Endodermal cell (in vitro differentiated cells): Measurements from ENCODE around the gene FZD8. TPM values are rescaled to one million over a fixed set of nuclear protein-coding genes. Genes with fewer than 3 reads are reported as not detected.
"Not testable (repeated sequence)": the region's sequence is repeated elsewhere in the genome, so short reads cannot be mapped to it uniquely, and the experiment has no call there.

ENCODE experiments used
- DNase-seq: peaks from one replicate; pipeline ENCODE4 v3.0.0-alpha.2; 2017
- H3K27ac ChIP-seq: 2 replicates; pipeline ENCODE4 v1.5.1; 2013; ENCODE audit warnings: mild to moderate bottlenecking, low read depth, low read length, moderate library complexity
- H3K27me3 ChIP-seq: 2 replicates; pipeline ENCODE4 v1.6.1; 2013; ENCODE audit warnings: mild to moderate bottlenecking, low read length, moderate library complexity; ENCODE audit not compliant: insufficient read depth, control insufficient read depth, poor library complexity, severe bottlenecking
- H3K36me3 ChIP-seq: 2 replicates; pipeline ENCODE4 v1.7.0; 2013; ENCODE audit warnings: mild to moderate bottlenecking, low read length, moderate library complexity; ENCODE audit not compliant: control insufficient read depth, insufficient read depth
- H3K4me1 ChIP-seq: one replicate; pipeline ENCODE4 v1.7.0; 2013; ENCODE audit warnings: low read length; ENCODE audit not compliant: control insufficient read depth, insufficient read depth
- H3K4me3 ChIP-seq: 2 replicates; pipeline ENCODE4 v1.5.1; 2013; ENCODE audit warnings: mild to moderate bottlenecking, low read length, moderate library complexity
- H3K9ac ChIP-seq: 2 replicates; pipeline ENCODE4 v1.6.1; 2013; ENCODE audit warnings: mild to moderate bottlenecking, low read length, moderate library complexity; ENCODE audit not compliant: poor library complexity, severe bottlenecking; ENCODE audit errors: extremely low read depth
- H3K9me3 ChIP-seq: 2 replicates; pipeline ENCODE4 v1.6.1; 2013; ENCODE audit warnings: mild to moderate bottlenecking, low read length, moderate library complexity; ENCODE audit not compliant: control insufficient read depth
- H3K27ac Mint-ChIP-seq: 2 replicates; pipeline ENCODE4 v1.8.0; 2020; ENCODE audit warnings: mixed read lengths
- H3K27me3 Mint-ChIP-seq: 2 replicates; pipeline ENCODE4 v1.8.0; 2021; ENCODE audit warnings: mild to moderate bottlenecking, mixed read lengths; ENCODE audit not compliant: insufficient read depth
- H3K36me3 Mint-ChIP-seq: 2 replicates; pipeline ENCODE4 v1.8.0; 2020; ENCODE audit warnings: low read depth, mixed read lengths
- H3K4me1 Mint-ChIP-seq: 2 replicates; pipeline ENCODE4 v1.8.0; 2020; ENCODE audit warnings: mixed read lengths
- H3K4me3 Mint-ChIP-seq: 2 replicates; pipeline ENCODE4 v1.8.0; 2020; ENCODE audit warnings: mild to moderate bottlenecking, moderate library complexity, mixed read lengths
- H3K9me3 Mint-ChIP-seq: 2 replicates; pipeline ENCODE4 v1.8.0; 2020; ENCODE audit warnings: mild to moderate bottlenecking, mixed read lengths
- WGBS, 2 experiments: methylation state at CpG; one replicate each; pipeline versions ENCODE4 v1.1.5 to v1.1.7; 2013; ENCODE audit warnings: missing lambda C conversion rate in 2 of 2, mixed read lengths in 1 of 2; ENCODE audit not compliant: insufficient coverage in 1 of 2, insufficient read length in 1 of 2; 5-methylcytosine and 5-hydroxymethylcytosine counted together
- total RNA-seq, 2 donors: library from RNA; stranded (reverse); fragmentation: NEBNext Ultra II Directional in 1 of 2; extraction: Animal tissue kit (Norgen Biotek cat#: 25700) in 1 of 2; gene quantifications; 2 replicates in 1 of 2; 3 replicates in 1 of 2; pipeline ENCODE4 v1.2.1, GENCODE V29; 2021
- TF ChIP-seq, protein P1 (sequence below): fragments of 200-600 bp; sonication (generic); conservative IDR thresholded peaks from 2 replicates; pipeline ENCODE4 v1.5.0; 2021; ENCODE audit warnings: antibody characterized with exemption, mild to moderate bottlenecking

Gene FZD8
- total RNA-seq, 2 donors from 2014 or later = 133 to 189 TPM

DNA sequence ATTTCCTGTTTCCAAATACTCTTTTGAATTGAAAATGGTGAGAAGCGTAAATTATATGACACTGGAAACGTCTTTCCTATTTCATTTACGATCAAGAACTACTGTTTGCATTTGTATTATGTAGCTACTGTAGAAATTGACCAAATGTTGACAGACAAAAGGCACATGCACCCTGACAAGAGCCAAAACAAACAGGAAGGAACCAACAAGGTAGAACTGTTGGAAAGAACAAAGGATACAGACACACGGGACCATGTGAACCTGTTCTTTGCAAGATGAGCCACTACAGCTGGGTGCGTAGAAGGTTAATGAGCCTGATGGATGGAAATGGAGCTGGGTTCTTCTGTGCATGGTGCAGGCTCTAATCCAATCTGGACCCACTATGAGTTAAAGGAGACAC, 48.4 kb upstream of the FZD8 start:
- TF ChIP-seq, protein P1, sequence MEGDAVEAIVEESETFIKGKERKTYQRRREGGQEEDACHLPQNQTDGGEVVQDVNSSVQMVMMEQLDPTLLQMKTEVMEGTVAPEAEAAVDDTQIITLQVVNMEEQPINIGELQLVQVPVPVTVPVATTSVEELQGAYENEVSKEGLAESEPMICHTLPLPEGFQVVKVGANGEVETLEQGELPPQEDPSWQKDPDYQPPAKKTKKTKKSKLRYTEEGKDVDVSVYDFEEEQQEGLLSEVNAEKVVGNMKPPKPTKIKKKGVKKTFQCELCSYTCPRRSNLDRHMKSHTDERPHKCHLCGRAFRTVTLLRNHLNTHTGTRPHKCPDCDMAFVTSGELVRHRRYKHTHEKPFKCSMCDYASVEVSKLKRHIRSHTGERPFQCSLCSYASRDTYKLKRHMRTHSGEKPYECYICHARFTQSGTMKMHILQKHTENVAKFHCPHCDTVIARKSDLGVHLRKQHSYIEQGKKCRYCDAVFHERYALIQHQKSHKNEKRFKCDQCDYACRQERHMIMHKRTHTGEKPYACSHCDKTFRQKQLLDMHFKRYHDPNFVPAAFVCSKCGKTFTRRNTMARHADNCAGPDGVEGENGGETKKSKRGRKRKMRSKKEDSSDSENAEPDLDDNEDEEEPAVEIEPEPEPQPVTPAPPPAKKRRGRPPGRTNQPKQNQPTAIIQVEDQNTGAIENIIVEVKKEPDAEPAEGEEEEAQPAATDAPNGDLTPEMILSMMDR = no peak
- H3K27me3 Mint-ChIP-seq = no peaks in the 10 kb centered on the region
- Histone ChIP-seq H3K36me3 (no peaks in the 10 kb centered on the region), H3K9ac (no peak overlapping the region), H3K4me3 (no peak overlapping the region), H3K27me3 (no peaks in the 10 kb centered on the region), H3K4me1 (peaks cover 8% of the 10 kb centered on the region), H3K27ac (no peak overlapping the region), H3K9me3 (no peaks in the 10 kb centered on the region)
- H3K4me1 Mint-ChIP-seq = peaks cover 63% of the 10 kb centered on the region
- no peak for DNase-seq
- 80 to 94% methylated on average over 5 of the region's 5 CpGs for WGBS, 2 experiments
- no peaks in the 10 kb centered on the region for H3K9me3 Mint-ChIP-seq
- H3K36me3 Mint-ChIP-seq = no peaks in the 10 kb centered on the region
- H3K27ac Mint-ChIP-seq = no peak overlapping the region
- H3K4me3 Mint-ChIP-seq = no peak overlapping the region

DNA sequence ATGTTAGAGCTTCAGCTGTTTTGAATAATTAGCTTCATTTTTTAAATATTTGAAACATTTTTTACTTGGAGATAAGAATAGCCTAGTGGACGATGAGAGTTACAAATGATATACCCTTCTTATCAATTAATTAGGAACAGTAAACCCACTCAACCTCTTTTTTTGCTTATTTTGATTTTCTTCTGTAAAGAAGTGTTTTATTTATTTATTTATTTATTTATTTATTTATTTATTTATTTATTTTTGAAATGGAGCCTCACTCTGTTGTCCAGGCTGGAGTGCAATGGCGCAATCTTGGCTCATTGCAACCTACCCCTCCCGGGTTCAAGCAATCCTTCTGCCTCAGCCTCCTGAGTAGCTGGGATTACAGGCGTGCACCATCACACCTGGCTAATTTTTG, 43.8 kb upstream of the FZD8 start:
- H3K4me1 Mint-ChIP-seq = peaks cover 51% of the 10 kb centered on the region
- H3K9me3 Mint-ChIP-seq, H3K36me3 Mint-ChIP-seq, H3K27me3 ChIP-seq, H3K36me3 ChIP-seq, H3K9me3 ChIP-seq, H3K4me1 ChIP-seq, H3K27ac ChIP-seq, DNase-seq, H3K4me3 Mint-ChIP-seq, H3K9ac ChIP-seq, H3K27ac Mint-ChIP-seq, H3K27me3 Mint-ChIP-seq: not testable (repeated sequence)
- 94 to 96% methylated on average over 2 to 4 of the region's 4 CpGs for WGBS, 2 experiments
- peak overlapping the region; percentile 51 for H3K4me3 ChIP-seq

GRCh38 chr10:35685402-35685801, 43.3 kb upstream of the FZD8 start:
- H3K36me3 Mint-ChIP-seq = no peaks in the 10 kb centered on the region
- TF ChIP-seq, protein P1 = no peak
- WGBS, 2 experiments = 87 to 100% methylated on average over 1 to 3 of the region's 3 CpGs
- no peak overlapping the region for H3K9ac ChIP-seq
- peaks cover 7% of the 10 kb centered on the region for H3K4me1 ChIP-seq
- no peak overlapping the region for H3K4me3 Mint-ChIP-seq
- no peaks in the 10 kb centered on the region for H3K27me3 Mint-ChIP-seq
- no peak overlapping the region for H3K27ac Mint-ChIP-seq
- peak overlapping the region; percentile 51 for H3K4me3 ChIP-seq
- peaks cover 46% of the 10 kb centered on the region for H3K4me1 Mint-ChIP-seq
- no peaks in the 10 kb centered on the region for H3K36me3 ChIP-seq
- H3K9me3 ChIP-seq = no peaks in the 10 kb centered on the region
- H3K9me3 Mint-ChIP-seq = peaks cover 5% of the 10 kb centered on the region
- no peak overlapping the region for H3K27ac ChIP-seq
- DNase-seq = no peak
- H3K27me3 ChIP-seq = no peaks in the 10 kb centered on the region

DNA sequence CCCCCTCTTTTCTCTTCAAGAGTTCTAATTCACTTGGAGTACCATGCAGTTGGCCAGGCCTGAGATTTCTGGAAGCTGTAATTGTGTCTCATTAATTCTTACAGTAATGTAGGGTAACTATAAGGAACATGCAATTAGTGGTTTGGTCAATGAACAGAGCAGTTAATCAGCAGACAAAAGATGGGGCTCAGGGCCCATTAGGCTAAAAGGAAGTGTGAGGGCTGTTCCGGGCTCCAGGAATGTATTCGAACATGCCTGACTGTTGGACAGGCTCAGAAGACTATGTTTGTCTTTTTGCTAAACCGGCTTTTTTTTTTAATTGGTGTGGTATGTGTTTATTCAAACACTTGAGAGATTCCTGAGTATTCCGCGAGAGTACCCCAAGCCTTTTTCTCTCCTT, 42.5 kb upstream of the FZD8 start:
- peaks cover 5% of the 10 kb centered on the region for H3K9me3 Mint-ChIP-seq
- H3K4me3 Mint-ChIP-seq = no peak overlapping the region
- H3K9me3 ChIP-seq = no peaks in the 10 kb centered on the region
- H3K4me3 ChIP-seq = no peak overlapping the region
- H3K4me1 ChIP-seq = peaks cover 7% of the 10 kb centered on the region
- TF ChIP-seq, protein P1 = no peak
- no peaks in the 10 kb centered on the region for H3K27me3 Mint-ChIP-seq
- H3K27me3 ChIP-seq = no peaks in the 10 kb centered on the region
- no peak overlapping the region for H3K27ac Mint-ChIP-seq
- WGBS, 2 experiments = 94 to 100% methylated on average over 1 to 5 of the region's 5 CpGs
- H3K9ac ChIP-seq = no peak overlapping the region
- H3K4me1 Mint-ChIP-seq = peaks cover 38% of the 10 kb centered on the region
- H3K36me3 Mint-ChIP-seq = no peaks in the 10 kb centered on the region
- no peak overlapping the region for H3K27ac ChIP-seq
- no peak for DNase-seq
- H3K36me3 ChIP-seq = no peaks in the 10 kb centered on the region
